Renal cortical epithelial cell (primary cell): ENCODE data around the gene MRPS27. TPM values are rescaled to one million over a fixed set of nuclear protein-coding genes. Genes with fewer than 3 reads are reported as not detected.

Experiments used
- DNase-seq: peaks from one replicate; pipeline ENCODE4 v3.0.0-alpha.2; 2011; ENCODE audit warnings: low read depth
- total RNA-seq: library from RNA; depleted of rRNA; stranded (reverse); fragments of >200 nt; gene quantifications from 2 replicates; pipeline ENCODE4 v1.2.3, GENCODE V29; 2014

MRPS27 gene
- total RNA-seq, 1 donor from 2014 or later = 58.2 TPM

- DNase-seq = no peak
Measured at GRCh38 chr5:72231991-72232703, 87.9 kb downstream of the MRPS27 start.

- no peak for DNase-seq
Measured at GRCh38 chr5:72228960-72229359, 91.1 kb downstream of the MRPS27 start.

- DNase-seq = no peak
Measured at GRCh38 chr5:72226950-72227349, 93.1 kb downstream of the MRPS27 start.

- DNase-seq = no peak
Measured at GRCh38 chr5:72225741-72226140, 94.3 kb downstream of the MRPS27 start.

- DNase-seq = no peak
Measured at GRCh38 chr5:72224946-72225463, 95.0 kb downstream of the MRPS27 start.

- no peak for DNase-seq
Measured at GRCh38 chr5:72223371-72223770, 96.7 kb downstream of the MRPS27 start.

GRCh38 chr5:72222521-72222920 lies 97.5 kb downstream of the MRPS27 start:
- DNase-seq = no peak

GRCh38 chr5:72221541-72221940 lies 98.5 kb downstream of the MRPS27 start:
- no peak for DNase-seq

GRCh38 chr5:72221099-72221498 lies 98.9 kb downstream of the MRPS27 start:
- no peak for DNase-seq

GRCh38 chr5:72216756-72217155 lies 103.3 kb downstream of the MRPS27 start:
- peak; percentile 34 for DNase-seq

- DNase-seq = no peak
Measured at GRCh38 chr5:72214168-72214567, 105.9 kb downstream of the MRPS27 start.

- DNase-seq = peak; percentile 15
Measured at GRCh38 chr5:72213482-72213881, 106.6 kb downstream of the MRPS27 start.

GRCh38 chr5:72212171-72212570 lies 107.9 kb downstream of the MRPS27 start:
- DNase-seq = no peak

- DNase-seq = peak; percentile 83
Measured at GRCh38 chr5:72210888-72211678, 109.0 kb downstream of the MRPS27 start.

- DNase-seq = peak; percentile 72
Measured at GRCh38 chr5:72209147-72210115, 110.6 kb downstream of the MRPS27 start.

GRCh38 chr5:72208324-72208926 lies 111.6 kb downstream of the MRPS27 start:
- DNase-seq = no peak

- DNase-seq = no peak
Measured at GRCh38 chr5:72206994-72207393, 113.0 kb downstream of the MRPS27 start.

- DNase-seq = no peak
Measured at GRCh38 chr5:72206160-72206559, 113.9 kb downstream of the MRPS27 start.

GRCh38 chr5:72205431-72206009 lies 114.5 kb downstream of the MRPS27 start:
- DNase-seq = peak; percentile 28

GRCh38 chr5:72204946-72205345 lies 115.1 kb downstream of the MRPS27 start:
- DNase-seq = no peak

- DNase-seq = peak; percentile 50
Measured at GRCh38 chr5:72203251-72203845, 116.7 kb downstream of the MRPS27 start.
